Urothelium cell line (cell line): Measurements from ENCODE around the gene SIAH2.
"Not testable (repeated sequence)": the region's sequence is repeated elsewhere in the genome, so short reads cannot be mapped to it uniquely, and the experiment has no call there.

Source experiments
- DNase-seq: peaks from one replicate; pipeline ENCODE4 v3.0.0; 2011; ENCODE audit warnings: low spot score, mixed read lengths
- FAIRE-seq: peaks from 2 replicates; lab custom pipeline; 2011; peaks lifted over from hg19 to GRCh38; lab: Jason Lieb, UNC

Gene SIAH2

GRCh38 chr3:150763122-150763840 lies at the start of gene SIAH2:
Gene SIAH2, minus strand, starts transcription at chr3:150763169. Its CDS starts 320 bp downstream, at chr3:150762849.
- DNase-seq, result peak; percentile 90
- FAIRE-seq, result no peak

GRCh38 chr3:150811984-150812383 lies 49.0 kb upstream of the SIAH2 start:
- no peak for DNase-seq
- FAIRE-seq, result no peak

- DNase-seq, result no peak
- FAIRE-seq, result no peak
Observed at GRCh38 chr3:150810641-150811040, 47.7 kb upstream of the SIAH2 start.

DNA sequence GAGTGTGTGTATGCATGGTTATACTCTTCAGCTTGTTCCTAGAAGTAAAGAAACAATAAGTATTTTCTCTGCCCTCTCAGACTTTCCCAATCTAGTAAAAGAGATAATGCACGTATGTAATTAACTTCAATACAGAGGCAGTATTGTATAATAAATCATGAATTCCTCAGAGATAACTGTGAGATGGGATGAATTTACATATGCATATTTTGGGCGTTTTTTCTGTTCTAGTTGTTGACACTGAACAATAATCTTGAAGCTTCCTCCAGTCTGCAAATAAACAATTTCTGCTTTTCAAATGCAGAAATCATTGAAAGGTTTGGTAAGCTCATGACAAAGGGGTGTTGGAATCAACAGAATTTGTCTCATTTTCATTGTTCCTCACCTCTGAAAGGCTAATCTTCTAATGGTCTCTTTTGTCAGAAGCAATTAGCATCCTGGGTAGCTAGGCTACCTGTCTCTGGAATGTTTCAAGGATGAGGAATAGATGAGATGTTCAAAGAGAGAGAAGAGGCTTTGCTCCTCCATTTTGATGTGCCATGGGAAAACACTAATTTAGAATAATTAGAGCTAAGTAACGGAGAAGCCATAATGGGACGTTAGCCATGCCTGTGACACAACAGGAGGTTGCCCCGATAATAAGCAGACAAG lies 43.3 kb upstream of the SIAH2 start:
- no peak for FAIRE-seq
- DNase-seq, result no peak

DNA sequence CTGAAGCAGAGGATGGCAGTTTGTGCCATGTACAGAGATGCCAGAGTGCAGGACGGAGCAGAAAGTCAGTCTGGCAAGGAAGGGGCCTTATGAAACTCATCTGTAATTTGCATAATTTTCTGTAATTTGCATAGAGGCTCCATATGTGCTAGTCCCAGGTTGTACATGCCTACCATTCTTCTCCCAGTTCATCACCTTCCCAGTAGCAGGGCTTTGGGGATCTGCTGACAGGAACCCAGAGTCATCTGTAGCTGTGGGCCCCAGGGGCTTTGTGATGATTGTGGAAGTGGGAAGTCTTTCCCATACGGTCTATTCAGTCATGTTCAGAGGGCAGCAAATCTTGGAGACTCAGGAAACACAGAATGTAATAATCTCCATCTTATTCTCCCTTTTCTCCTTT lies 42.4 kb upstream of the SIAH2 start:
- FAIRE-seq (no peak), DNase-seq (no peak)

DNA sequence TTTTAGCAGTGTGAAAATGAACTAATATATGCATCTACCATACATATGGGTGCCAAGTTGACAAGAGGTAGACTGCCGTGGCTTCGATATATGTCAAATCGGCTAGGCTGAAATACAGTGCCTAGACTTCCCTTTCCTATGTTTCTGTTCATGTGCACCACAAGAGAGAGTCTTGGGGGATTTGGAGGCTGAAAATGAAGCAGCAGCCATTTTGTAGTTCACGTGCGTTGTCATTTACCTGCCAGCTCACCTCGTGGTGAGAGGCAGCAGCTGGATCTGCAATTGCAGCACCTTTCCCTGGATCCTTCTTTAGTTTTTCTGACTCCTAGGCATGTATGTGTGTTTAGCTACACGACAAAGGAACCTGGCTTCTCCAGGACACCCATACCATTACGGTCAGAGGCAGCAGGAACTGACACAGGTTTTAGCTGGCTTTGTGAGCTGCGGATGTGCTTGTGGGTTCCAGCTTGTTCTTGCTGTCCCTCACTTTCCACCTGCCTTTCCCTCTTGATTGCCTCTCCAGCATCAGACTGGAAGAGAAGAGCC lies 40.5 kb upstream of the SIAH2 start:
- DNase-seq (no peak), FAIRE-seq (no peak)

DNA sequence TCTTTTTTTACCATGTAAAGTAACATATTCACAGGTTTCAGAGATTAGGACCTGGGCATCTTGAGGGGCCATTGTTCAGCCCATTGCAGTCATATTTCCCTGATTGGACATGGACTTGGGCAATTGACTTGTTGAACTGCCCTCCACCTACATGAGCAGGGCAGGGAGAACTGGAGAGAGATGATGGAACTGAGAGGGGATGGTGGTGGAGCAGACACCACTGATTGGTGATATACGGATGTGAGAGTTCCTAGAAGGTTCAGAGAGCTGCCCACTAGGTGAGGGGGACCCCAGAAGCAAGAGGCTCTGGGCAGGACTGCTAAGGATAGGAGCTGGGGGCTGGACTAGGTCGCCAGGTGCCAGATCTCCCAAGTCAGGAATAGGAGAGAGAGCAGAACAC lies 37.8 kb upstream of the SIAH2 start:
- DNase-seq (no peak), FAIRE-seq (no peak)

GRCh38 chr3:150798122-150798618 lies 35.2 kb upstream of the SIAH2 start:
- no peak for DNase-seq
- FAIRE-seq, result no peak

GRCh38 chr3:150797155-150797554 lies 34.2 kb upstream of the SIAH2 start:
- FAIRE-seq, result no peak

DNA sequence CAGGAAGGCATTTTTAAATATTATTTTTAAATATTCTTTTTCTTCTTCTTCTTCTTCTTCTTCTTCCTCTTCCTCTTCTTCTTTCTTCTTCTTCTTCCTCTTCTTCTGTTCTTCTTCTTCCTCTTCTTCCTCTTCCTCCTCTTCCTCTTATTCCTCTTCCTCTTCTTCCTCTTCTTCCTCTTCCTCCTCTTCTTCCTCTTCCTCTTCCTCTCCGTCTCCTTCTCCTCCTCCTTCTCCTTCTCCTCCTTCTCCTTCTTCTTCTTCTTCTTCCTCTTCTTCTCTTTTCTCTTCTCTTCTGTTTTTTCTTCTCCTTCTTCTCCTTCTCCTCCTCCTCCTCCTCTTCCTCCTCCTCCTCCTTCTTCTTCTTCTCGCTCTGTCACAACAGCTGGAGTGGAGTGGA lies 33.6 kb upstream of the SIAH2 start:
- not testable (repeated sequence) for FAIRE-seq, DNase-seq

More at GRCh38 chr3:150797155-150797554, 34.2 kb upstream of the SIAH2 start:
- DNase-seq, result no peak

DNA sequence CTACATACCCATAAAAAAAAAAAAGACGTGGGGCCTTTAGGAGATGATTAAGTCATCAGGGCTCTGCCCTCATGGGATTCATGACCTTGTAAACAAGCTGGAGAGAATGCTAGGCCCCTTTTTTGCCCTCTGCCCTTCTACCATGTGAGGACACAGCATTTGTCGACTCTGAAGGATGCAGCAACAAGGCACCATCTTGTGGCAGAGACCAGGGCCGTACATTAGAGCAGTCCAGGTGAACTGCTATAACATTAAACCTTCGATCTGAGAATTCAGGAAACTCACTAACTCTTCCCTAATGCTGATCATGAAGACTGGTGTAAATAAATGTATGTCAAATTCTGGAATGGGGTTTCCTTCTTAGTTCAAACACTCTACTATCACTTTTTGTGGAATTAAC lies 30.7 kb upstream of the SIAH2 start:
- FAIRE-seq, result no peak
- no peak for DNase-seq

GRCh38 chr3:150790629-150791028 lies 27.7 kb upstream of the SIAH2 start:
- FAIRE-seq (no peak), DNase-seq (no peak)

DNA sequence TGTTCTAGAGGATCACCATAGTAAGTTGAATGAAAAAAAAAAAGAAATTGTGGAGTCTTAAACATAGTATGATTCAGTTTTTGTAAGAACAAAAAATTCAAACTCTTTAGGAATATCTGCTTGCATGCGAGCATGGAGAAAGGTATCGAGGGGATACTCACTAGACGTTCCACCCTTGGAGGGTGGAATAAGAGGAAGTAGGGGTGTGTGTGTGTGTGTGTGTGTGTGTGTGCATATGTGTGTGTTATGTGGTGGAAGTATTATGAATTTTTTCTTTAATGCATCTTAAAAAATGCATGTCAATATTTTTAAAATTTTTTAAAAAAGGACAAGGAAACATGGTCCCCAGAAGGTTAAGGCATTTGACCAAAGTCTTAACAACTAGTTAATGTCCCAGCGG lies 26.5 kb upstream of the SIAH2 start:
- DNase-seq, result no peak
- FAIRE-seq, result no peak

- peak; percentile 63 for DNase-seq
- no peak for FAIRE-seq
Observed at GRCh38 chr3:150787741-150788370, 24.9 kb upstream of the SIAH2 start.

- DNase-seq (peak; percentile 25), FAIRE-seq (no peak)
Observed at GRCh38 chr3:150786791-150787190, 23.8 kb upstream of the SIAH2 start.

- FAIRE-seq (no peak), DNase-seq (no peak)
Observed at GRCh38 chr3:150784747-150785125, 21.8 kb upstream of the SIAH2 start.

DNA sequence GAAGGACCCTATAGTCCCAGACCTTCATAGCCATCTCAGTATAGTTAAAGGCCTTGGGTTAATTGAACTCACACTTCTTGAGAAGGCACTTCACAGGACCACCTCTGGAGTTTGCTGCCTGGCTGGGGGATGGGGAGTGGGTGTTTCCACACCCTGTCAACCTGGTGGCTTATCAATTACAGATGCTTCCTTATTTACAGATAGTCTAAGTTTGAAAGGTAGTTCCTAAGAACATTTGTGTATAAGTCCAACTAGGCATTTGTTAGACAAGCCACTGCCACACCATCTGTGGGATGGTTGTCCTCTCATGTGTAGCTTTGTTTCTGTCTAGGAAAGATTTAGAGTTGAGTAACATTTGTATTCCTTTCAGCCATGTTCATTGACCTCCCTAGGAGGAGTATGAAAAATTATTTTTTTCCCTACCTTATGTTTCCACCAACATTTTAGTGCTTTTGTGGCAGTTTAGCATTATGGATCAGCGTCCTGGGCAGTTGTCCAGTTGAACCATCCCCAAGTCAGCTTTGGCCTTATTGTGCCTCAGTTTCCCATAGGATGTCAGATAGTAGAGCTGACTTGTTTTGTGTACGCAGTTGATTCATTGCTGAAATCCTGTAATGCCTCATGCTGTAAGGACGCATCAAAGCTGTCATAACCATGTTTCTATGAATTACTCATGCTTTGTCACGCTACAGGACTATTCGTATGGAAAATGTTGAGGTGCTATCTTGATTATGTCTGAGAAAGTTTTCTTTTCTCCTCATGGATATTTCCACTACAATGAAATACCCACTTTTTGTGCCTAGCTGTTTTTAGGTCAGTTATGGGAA lies 21.2 kb upstream of the SIAH2 start:
- FAIRE-seq (no peak), DNase-seq (no peak)

- DNase-seq (no peak), FAIRE-seq (no peak)
Observed at GRCh38 chr3:150783316-150783715, 20.3 kb upstream of the SIAH2 start.

DNA sequence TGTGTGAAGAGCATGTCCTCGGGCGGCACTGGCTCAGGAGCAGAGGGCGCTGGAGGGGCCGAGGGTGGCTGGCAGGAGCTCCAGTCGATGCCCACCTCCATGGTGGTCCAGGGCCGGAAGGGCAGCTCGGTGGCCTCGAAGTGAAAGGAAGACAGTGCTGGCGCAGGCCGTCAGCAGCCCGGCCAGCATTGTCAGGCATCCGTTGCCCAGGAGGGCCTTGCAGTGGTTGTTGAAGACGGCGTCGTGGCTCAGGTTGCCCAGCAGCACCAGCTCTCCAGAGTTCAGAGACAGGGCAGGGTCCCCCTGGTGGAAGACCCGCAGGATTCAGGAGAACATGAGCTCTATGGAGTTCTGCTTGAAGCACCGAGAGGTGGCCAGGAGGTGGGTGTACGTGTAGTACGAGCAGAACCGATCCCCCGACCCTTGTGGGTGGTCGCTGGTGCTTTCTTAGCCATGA lies 16.5 kb upstream of the SIAH2 start:
- no peak for DNase-seq
- no peak for FAIRE-seq

DNA sequence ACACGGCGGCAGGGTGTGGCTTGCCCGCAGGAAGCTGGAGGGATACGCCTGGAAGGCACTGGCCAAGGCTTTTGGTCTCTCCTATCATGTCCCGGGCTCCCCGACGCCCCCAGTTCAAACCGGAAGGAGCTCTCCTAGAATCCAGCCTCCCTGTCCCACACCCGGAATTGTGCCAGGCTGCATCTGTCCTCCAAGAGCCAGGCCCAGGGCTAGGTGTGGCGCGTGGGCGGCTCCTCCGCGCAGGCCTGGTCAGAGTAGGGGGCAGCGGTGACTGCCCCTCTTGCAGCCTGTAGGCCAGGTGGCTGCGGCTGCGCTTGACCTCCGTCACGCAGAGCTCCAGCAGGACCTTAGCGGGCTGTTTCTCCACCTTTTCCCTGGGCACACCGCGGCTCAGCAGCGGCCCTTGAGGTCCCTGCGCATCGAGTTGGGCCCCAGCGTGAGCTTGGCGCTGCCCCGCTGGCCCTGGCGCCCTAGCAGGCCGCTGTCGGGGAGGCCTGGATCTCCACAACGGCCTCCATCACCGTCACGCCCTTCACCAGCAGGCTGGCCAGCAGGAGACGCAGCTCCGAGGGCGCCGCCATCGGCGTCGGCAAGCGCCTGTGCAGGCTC lies 15.9 kb upstream of the SIAH2 start:
- FAIRE-seq (no peak), DNase-seq (no peak)
